HCT116 (cell line): ENCODE data around the gene MRPL49. TPM values are rescaled to one million over a fixed set of nuclear protein-coding genes. Genes with fewer than 3 reads are reported as not detected.

Source experiments
- ATAC-seq: fragments of 200-7000 bp; cut with Tn5 transposase; 2 replicates; pipeline ENCODE4 v1.9.1; 2020; ENCODE audit warnings: mild to moderate bottlenecking, moderate library complexity
- BruUV-seq: library from RNA; stranded (reverse); fragments of 400-500 nt; replicated peaks from 2 replicates; lab custom pipeline; 2021; lab: Mats Ljungman, UMichigan
- CTCF ChIA-PET: fragments of 300-600 bp; sonication (Branson Sonifier 250); formaldehyde crosslinking; loops from one replicate; lab custom pipeline; 2021; ENCODE audit warnings: antibody characterized with exemption; lab: Charles Lee
- POLR2A ChIA-PET: fragments of 300-600, 350-600 bp; sonication (Branson Sonifier 250); formaldehyde crosslinking; loops from one replicate; lab custom pipeline; 2021; ENCODE audit warnings: antibody characterized with exemption; lab: Charles Lee
- RAD21 ChIA-PET, 2 experiments: fragments of 300-600 bp; sonication (Branson Sonifier 250); formaldehyde crosslinking; loops; one replicate each; lab custom pipeline; 2023; ENCODE audit warnings: low total read pairs in 2 of 2; ENCODE audit not compliant: uncharacterized antibody in 2 of 2, unreplicated experiment in 2 of 2, low non-redundant PET in 1 of 2; lab: Charles Lee
- DNase-seq: peaks from one replicate; pipeline ENCODE4 v3.0.0-alpha.2; 2010; ENCODE audit warnings: low read depth, low spot score
- H2AFZ ChIP-seq: fragments of 200-600 bp; shearing (Covaris generic), sonication (generic); 2 replicates; pipeline ENCODE4 v1.6.1; 2017; ENCODE audit warnings: low read depth, mixed run types, mixed read lengths, antibody characterized with exemption, low read length; ENCODE audit not compliant: poor library complexity, severe bottlenecking
- H3K27ac ChIP-seq: 2 replicates; pipeline ENCODE4 v1.5.1; 2012; ENCODE audit warnings: low read depth, low read length
- H3K27me3 ChIP-seq: fragments of 200-600 bp; sonication (generic); 2 replicates; pipeline ENCODE4 v1.6.1; 2016; ENCODE audit warnings: mixed run types, low read length, mixed read lengths; ENCODE audit not compliant: insufficient read depth
- H3K36me3 ChIP-seq, 2 experiments: fragments of 200-500 bp in 1 of 2; fragments of 200-600 bp in 1 of 2; sonication (Bioruptor generic) in 1 of 2; sonication (generic) in 1 of 2; 2 replicates each; pipeline versions ENCODE4 v1.5.1 to v1.6.1; 2014 to 2016; ENCODE audit warnings: low read length in 2 of 2, inconsistent platforms in 1 of 2, mixed read lengths in 1 of 2, mixed run types in 1 of 2; ENCODE audit not compliant: insufficient read depth in 2 of 2, control insufficient read depth in 1 of 2
- H3K4me1 ChIP-seq, 2 experiments: fragments of 200-600 bp in 1 of 2; sonication (generic) in 1 of 2; 2 replicates each; pipeline versions ENCODE4 v1.5.1 to v1.6.1; 2012 to 2017; ENCODE audit warnings: low read length in 2 of 2, inconsistent platforms in 1 of 2, mild to moderate bottlenecking in 1 of 2, mixed read lengths in 1 of 2, mixed run types in 1 of 2, moderate library complexity in 1 of 2; ENCODE audit not compliant: insufficient read depth in 2 of 2, control insufficient read depth in 1 of 2
- H3K4me2 ChIP-seq: fragments of 200-600 bp; sonication (generic); 2 replicates; pipeline ENCODE4 v1.6.1; 2017; ENCODE audit warnings: mixed run types, low read length, mixed read lengths
- H3K4me3 ChIP-seq, 2 experiments: fragments of 200-600 bp in 1 of 2; sonication (generic) in 1 of 2; replicated peaks in 1 of 2; 2 replicates each; pipeline ENCODE4 v1.5.1; 2011 to 2016; ENCODE audit warnings: low read length in 2 of 2, control low read depth in 1 of 2, low read depth in 1 of 2, mild to moderate bottlenecking in 1 of 2, mixed read lengths in 1 of 2, mixed run types in 1 of 2
- H3K79me2 ChIP-seq: fragments of 200-600 bp; sonication (generic); 2 replicates; pipeline ENCODE4 v1.6.1; 2017; ENCODE audit warnings: mild to moderate bottlenecking, mixed run types, low read length, moderate library complexity, mixed read lengths; ENCODE audit not compliant: insufficient read depth
- H3K9ac ChIP-seq: fragments of 200-600 bp; sonication (generic); 2 replicates; pipeline ENCODE4 v1.6.1; 2016; ENCODE audit warnings: low read length, mixed read lengths
- H3K9me2 ChIP-seq: fragments of 200-600 bp; sonication (generic), shearing (Covaris generic); 2 replicates; pipeline ENCODE4 v1.6.1; 2017; ENCODE audit warnings: mixed run types, mild to moderate bottlenecking, moderate library complexity; ENCODE audit not compliant: insufficient read depth
- H3K9me3 ChIP-seq, 2 experiments: fragments of 200-500 bp in 1 of 2; fragments of 200-600 bp in 1 of 2; sonication (Bioruptor generic) in 1 of 2; sonication (generic) in 1 of 2; 2 replicates each; pipeline ENCODE4 v1.6.1; 2014 to 2017; ENCODE audit warnings: low read length in 2 of 2, mixed read lengths in 2 of 2, inconsistent platforms in 1 of 2, low read depth in 1 of 2, mild to moderate bottlenecking in 1 of 2, mixed run types in 1 of 2, moderate library complexity in 1 of 2; ENCODE audit not compliant: control insufficient read depth in 1 of 2, insufficient read depth in 1 of 2
- H4K20me1 ChIP-seq: fragments of 200-600 bp; sonication (generic), shearing (Covaris generic); 2 replicates; pipeline ENCODE4 v1.6.1; 2017; ENCODE audit warnings: mixed run types, mild to moderate bottlenecking, moderate library complexity; ENCODE audit not compliant: insufficient read depth
- CEBPB ChIP-seq: IDR thresholded peaks from 2 replicates; pipeline ENCODE4 v1.6.1; 2012; ENCODE audit warnings: low read depth
- EGR1 ChIP-seq: IDR thresholded peaks from 2 replicates; pipeline ENCODE4 v1.6.1; 2012; ENCODE audit warnings: low read depth
- ELF1 ChIP-seq: IDR thresholded peaks from 2 replicates; pipeline ENCODE4 v1.6.1; 2012; ENCODE audit warnings: low read depth, borderline replicate concordance
- EZH2 ChIP-seq: fragments of 200-600 bp; sonication (generic); IDR thresholded peaks from 2 replicates; pipeline ENCODE4 v1.6.1; 2017; ENCODE audit warnings: antibody characterized with exemption, mixed run types
- EZH2phosphoT487 ChIP-seq: fragments of 200-600 bp; IDR thresholded peaks from 2 replicates; pipeline ENCODE4 v1.6.1; 2018; ENCODE audit warnings: antibody characterized with exemption, borderline replicate concordance
- FOSL1 ChIP-seq: IDR thresholded peaks from 2 replicates; pipeline ENCODE4 v1.6.1; 2012; ENCODE audit warnings: low read depth
- JUND ChIP-seq: IDR thresholded peaks from 2 replicates; pipeline ENCODE4 v1.6.1; 2012
- MAX ChIP-seq: IDR thresholded peaks from 2 replicates; pipeline ENCODE4 v1.6.1; 2012
- POLR2A ChIP-seq: IDR thresholded peaks from 2 replicates; pipeline ENCODE4 v1.7.0; 2011; ENCODE audit warnings: borderline replicate concordance; ENCODE audit not compliant: insufficient read depth, insufficient read length; ENCODE audit errors: extremely low read depth
- POLR2AphosphoS5 ChIP-seq: IDR thresholded peaks from 2 replicates; pipeline ENCODE4 v1.6.1; 2011; ENCODE audit warnings: mild to moderate bottlenecking, low read depth, low read length, moderate library complexity
- RAD21 ChIP-seq: IDR thresholded peaks from 2 replicates; pipeline ENCODE4 v1.6.1; 2012; ENCODE audit warnings: low read depth, mild to moderate bottlenecking
- SIN3A ChIP-seq: IDR thresholded peaks from 2 replicates; pipeline ENCODE4 v1.6.1; 2012; ENCODE audit warnings: low read depth
- SP1 ChIP-seq: IDR thresholded peaks from 2 replicates; pipeline ENCODE4 v1.6.1; 2012; ENCODE audit warnings: low read depth
- SRF ChIP-seq: IDR thresholded peaks from 2 replicates; pipeline ENCODE4 v1.6.1; 2012; ENCODE audit warnings: low read depth
- TCF7L2 ChIP-seq: IDR thresholded peaks from 2 replicates; pipeline ENCODE4 v1.7.0; 2011; ENCODE audit warnings: borderline replicate concordance, inconsistent platforms; ENCODE audit not compliant: insufficient read depth, insufficient read length; ENCODE audit errors: extremely low read depth
- YY1 ChIP-seq: IDR thresholded peaks from 2 replicates; pipeline ENCODE4 v1.6.1; 2011; ENCODE audit warnings: low read length, low read depth, moderate library complexity, mild to moderate bottlenecking; ENCODE audit not compliant: insufficient replicate concordance; ENCODE audit errors: extremely low read depth
- ZBTB33 ChIP-seq: IDR thresholded peaks from 2 replicates; pipeline ENCODE4 v1.6.1; 2011; ENCODE audit warnings: mild to moderate bottlenecking, low read length, moderate library complexity; ENCODE audit not compliant: insufficient replicate concordance; ENCODE audit errors: extremely low read depth
- ZFX ChIP-seq: fragments of 450-650 bp; IDR thresholded peaks from 2 replicates; pipeline ENCODE4 v1.6.1; 2017
- ZNF274 ChIP-seq: fragments of 200-500 bp; sonication (Bioruptor generic); IDR thresholded peaks from 2 replicates; pipeline ENCODE4 v1.6.1; 2014; ENCODE audit warnings: mild to moderate bottlenecking, low read depth, low read length, inconsistent platforms
- intact Hi-C: fragments of 100-400 bp; cut with micrococcal nuclease; formaldehyde crosslinking; loops from 2 replicates; pipeline ENCODE4 v1.10.0; 2022
- total RNA-seq: library from RNA; stranded (reverse); gene quantifications from one replicate; pipeline ENCODE4 v1.2.1, GENCODE V29; 2021; ENCODE audit not compliant: unreplicated experiment

Gene MRPL49
- total RNA-seq, 1 experiment from 2014 or later = 77.5 TPM

- TF ChIP-seq RAD21 = no peak
- TF ChIP-seq CEBPB = no peak
- TF ChIP-seq EZH2phosphoT487 = no peak
- TF ChIP-seq POLR2A = no peak
- TF ChIP-seq SRF = no peak
- TF ChIP-seq ZBTB33 = no peak
- TF ChIP-seq JUND = no peak
- no peak for TF ChIP-seq MAX
- TF ChIP-seq FOSL1 = no peak
- no peak for TF ChIP-seq POLR2AphosphoS5
- TF ChIP-seq EGR1 = no peak
- TF ChIP-seq SP1 = no peak
- no peak for TF ChIP-seq ZFX
- no peak for TF ChIP-seq SIN3A
- no peak for TF ChIP-seq ZNF274
- TF ChIP-seq ELF1 = no peak
- TF ChIP-seq TCF7L2 = no peak
- no peak for TF ChIP-seq YY1
- TF ChIP-seq EZH2 = no peak
- TF ChIP-seq, all 23 proteins: peak for 0
- Histone ChIP-seq H3K27me3 (no peaks in the 10 kb centered on the region), H3K9ac (no peak overlapping the region), H4K20me1 (no peaks in the 10 kb centered on the region), H2AFZ (no peak overlapping the region), H3K9me3 (no peaks in the 10 kb centered on the region), H3K4me2 (no peak overlapping the region), H3K4me1 (no peaks in the 10 kb centered on the region), H3K4me3 (no peak overlapping the region), H3K9me2 (no peaks in the 10 kb centered on the region), H3K79me2 (peaks cover 13% of the 10 kb centered on the region; the same call in 1 of the 2 replicates), H3K36me3 (peaks cover 2 to 13% of the 10 kb centered on the region in 2 experiments; a peak in 2 of 4 replicates), H3K27ac (no peak overlapping the region)
- ATAC-seq = no peak
- RAD21 ChIA-PET = no interaction called here
- CTCF ChIA-PET = no interaction called here
- intact Hi-C loops = no loop called here
- BruUV-seq = no TSS peak
- POLR2A ChIA-PET = no interaction called here
- DNase-seq = no peak
Measured at GRCh38 chr11:65072631-65072966, 49.5 kb upstream of the MRPL49 start.
